ENCODE data around the gene ALDH1A2.
"Not testable (repeated sequence)": the region's sequence is repeated elsewhere in the genome, so short reads cannot be mapped to it uniquely, and the experiment has no call there.

ALDH1A2 gene

DNA sequence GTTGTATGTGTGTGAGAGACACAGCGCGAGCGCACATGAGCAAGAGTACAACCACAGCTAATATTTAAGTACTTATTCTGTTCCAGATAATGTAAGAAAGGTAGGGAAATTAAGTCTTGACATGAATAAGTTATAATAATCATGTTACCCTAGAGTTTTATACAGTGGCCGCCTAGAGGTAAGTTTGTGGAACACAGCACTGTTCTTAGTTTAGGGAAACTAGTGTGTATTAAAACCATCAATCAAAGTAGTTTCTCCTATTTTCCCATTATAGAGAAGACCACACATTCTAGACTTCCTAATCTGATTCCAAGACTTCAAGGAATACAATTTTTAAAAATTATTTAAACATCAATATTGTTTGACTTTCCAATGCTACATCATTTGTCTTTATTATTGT lies 9.5 kb downstream of the ALDH1A2 start:
- peaks cover 74% of the 10 kb centered on the region for H3K27me3 ChIP-seq (ENCODE audit: control insufficient read depth, insufficient read depth, low read length)
- H3K36me3 ChIP-seq (ENCODE audit: control insufficient read depth, insufficient read depth, low read length), result no peaks in the 10 kb centered on the region
- peaks cover 7% of the 10 kb centered on the region; the same call in 1 of the 2 replicates for H3K4me1 ChIP-seq (ENCODE audit: control insufficient read depth, insufficient read depth, low read length)
- no peaks in the 10 kb centered on the region for H3K9me3 ChIP-seq (ENCODE audit: control insufficient read depth, insufficient read depth, low read depth, low read length)
- H3K27ac ChIP-seq (ENCODE audit: low read depth, low read length), result no peak overlapping the region
- no peak overlapping the region for H3K9ac ChIP-seq (ENCODE audit: low read length)
- H3K4me3 ChIP-seq (ENCODE audit: low read depth, low read length), result no peak overlapping the region

DNA sequence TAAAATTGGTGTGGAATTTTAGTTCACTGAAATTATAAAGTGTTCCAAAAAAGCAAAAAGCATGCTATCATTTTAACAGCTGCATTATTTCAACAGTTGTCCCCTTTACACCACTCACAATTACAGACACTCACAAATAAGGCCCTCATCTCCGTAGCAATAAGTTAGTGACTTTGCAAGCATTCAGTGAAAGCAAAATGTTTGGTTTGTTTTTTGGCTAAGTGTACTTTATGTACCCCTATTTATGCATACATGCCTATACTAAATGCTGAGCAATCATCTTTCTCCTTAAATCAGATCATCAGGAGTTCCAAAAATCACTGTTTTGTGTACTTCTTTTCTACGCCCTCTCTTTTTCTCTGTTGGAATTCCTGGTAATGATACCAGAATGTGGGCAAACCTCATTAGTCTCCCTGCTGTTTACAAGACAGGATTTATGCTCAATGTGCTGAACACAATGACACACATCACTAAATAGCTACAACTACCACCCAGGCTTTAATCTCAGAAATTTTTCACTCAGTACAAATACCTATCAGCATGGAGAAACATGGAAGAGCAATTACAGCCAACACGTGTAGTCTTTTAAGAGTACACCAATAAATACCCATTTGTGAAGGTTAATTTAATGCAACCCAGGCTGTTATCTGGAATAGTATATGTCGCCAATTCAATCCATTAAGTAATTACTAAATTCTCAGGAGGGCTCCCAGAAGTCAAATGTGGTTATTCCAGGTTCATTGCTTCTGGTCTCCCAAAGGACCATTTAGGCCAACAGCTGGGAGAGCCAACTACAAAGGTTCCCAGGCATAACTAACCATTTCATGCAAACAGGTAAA lies 12.0 kb downstream of the ALDH1A2 start:
- H3K9ac ChIP-seq (ENCODE audit: low read length), result no peak overlapping the region
- H3K4me3 ChIP-seq (ENCODE audit: low read depth, low read length), result no peak overlapping the region
- no peaks in the 10 kb centered on the region for H3K36me3 ChIP-seq (ENCODE audit: control insufficient read depth, insufficient read depth, low read length)
- H3K27ac ChIP-seq (ENCODE audit: low read depth, low read length), result no peak overlapping the region
- H3K4me1 ChIP-seq (ENCODE audit: control insufficient read depth, insufficient read depth, low read length), result peaks cover 11% of the 10 kb centered on the region
- peaks cover 54% of the 10 kb centered on the region for H3K27me3 ChIP-seq (ENCODE audit: control insufficient read depth, insufficient read depth, low read length)
- no peaks in the 10 kb centered on the region for H3K9me3 ChIP-seq (ENCODE audit: control insufficient read depth, insufficient read depth, low read depth, low read length)

DNA sequence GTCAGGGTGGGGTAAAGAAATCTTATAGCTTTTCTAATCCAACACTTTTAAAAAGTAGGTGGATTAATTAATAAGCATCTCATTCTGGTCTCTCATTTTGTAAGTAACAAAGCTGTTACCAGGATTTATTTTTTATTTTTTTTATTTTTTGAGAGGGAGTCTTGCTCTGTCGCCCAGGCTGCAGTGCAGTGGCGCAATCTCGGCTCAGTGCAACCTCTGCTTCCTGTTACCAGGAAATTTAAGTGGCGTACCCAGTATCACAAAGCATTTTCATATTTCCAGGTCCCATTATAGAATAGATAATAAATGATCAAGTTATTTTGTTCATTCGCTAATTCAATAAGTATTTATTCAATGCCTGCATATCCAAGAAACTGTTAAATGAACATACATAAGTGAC lies 13.2 kb downstream of the ALDH1A2 start:
- H3K4me1 ChIP-seq (ENCODE audit: control insufficient read depth, insufficient read depth, low read length), result peaks cover 11% of the 10 kb centered on the region
- H3K9me3 ChIP-seq (ENCODE audit: control insufficient read depth, insufficient read depth, low read depth, low read length), result no peaks in the 10 kb centered on the region
- H3K36me3 ChIP-seq (ENCODE audit: control insufficient read depth, insufficient read depth, low read length), result no peaks in the 10 kb centered on the region
- no peak overlapping the region for H3K4me3 ChIP-seq (ENCODE audit: low read depth, low read length)
- no peak overlapping the region for H3K9ac ChIP-seq (ENCODE audit: low read length)
- H3K27ac ChIP-seq (ENCODE audit: low read depth, low read length), result no peak overlapping the region
- peaks cover 51% of the 10 kb centered on the region for H3K27me3 ChIP-seq (ENCODE audit: control insufficient read depth, insufficient read depth, low read length)

DNA sequence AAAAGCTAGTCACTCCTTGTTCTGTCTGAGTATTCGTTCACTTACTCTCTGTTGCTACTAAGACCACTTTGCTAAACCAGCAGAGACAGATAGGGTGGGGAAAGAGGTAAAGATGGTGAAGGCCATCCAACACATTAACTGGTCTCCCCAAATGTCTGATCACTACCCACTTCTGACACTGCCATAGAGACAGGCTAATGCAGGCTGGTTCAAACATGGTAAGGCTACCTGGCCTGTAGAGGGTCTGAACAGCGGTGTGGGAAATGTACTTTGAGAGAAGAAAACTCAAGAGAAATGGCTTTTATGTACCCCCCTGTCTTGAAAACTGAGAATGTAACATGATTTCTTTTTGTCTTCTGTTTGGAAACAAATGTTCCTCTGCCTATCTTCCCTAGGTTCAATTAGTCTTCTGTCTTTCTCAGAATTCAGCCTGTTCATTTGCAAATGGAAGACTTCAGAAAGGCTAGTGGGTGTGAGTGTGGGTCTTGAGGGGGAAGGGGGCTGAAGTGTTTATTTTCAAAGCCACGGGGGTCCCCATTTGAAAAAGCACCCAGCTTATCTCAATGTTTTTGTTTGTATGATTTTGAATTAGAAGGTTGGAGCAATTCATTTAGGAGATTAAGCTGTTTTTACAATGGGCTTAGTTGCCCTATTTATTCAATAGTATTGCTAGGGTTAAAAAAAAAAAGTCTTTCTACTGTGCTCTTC lies 15.8 kb downstream of the ALDH1A2 start:
- no peaks in the 10 kb centered on the region for H3K9me3 ChIP-seq (ENCODE audit: control insufficient read depth, insufficient read depth, low read depth, low read length)
- peaks cover 29% of the 10 kb centered on the region for H3K27me3 ChIP-seq (ENCODE audit: control insufficient read depth, insufficient read depth, low read length)
- H3K36me3 ChIP-seq (ENCODE audit: control insufficient read depth, insufficient read depth, low read length), result no peaks in the 10 kb centered on the region
- H3K27ac ChIP-seq (ENCODE audit: low read depth, low read length), result no peak overlapping the region
- no peak overlapping the region for H3K4me3 ChIP-seq (ENCODE audit: low read depth, low read length)
- H3K9ac ChIP-seq (ENCODE audit: low read length), result no peak overlapping the region
- peaks cover 11% of the 10 kb centered on the region for H3K4me1 ChIP-seq (ENCODE audit: control insufficient read depth, insufficient read depth, low read length)

DNA sequence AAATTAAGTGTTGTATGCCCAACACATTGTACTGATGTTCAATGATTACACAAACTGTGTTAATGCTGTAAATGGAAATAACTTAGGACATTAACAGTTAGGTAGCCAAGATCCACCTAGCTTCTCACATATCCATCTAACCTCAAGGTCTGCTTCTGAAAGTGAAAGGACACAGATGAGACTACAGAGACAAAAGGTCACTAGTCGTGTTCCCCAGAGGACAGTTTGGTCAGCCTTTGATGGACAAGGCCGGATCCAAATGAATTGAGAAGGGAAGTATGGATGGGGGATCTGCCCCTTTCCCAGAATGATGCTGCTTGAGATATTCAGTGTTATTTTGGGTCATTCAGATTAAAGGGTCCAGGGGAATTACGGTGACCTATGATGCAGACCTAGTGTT lies 17.2 kb downstream of the ALDH1A2 start:
- Histone ChIP-seq H3K27ac (ENCODE audit: low read depth, low read length) (no peak overlapping the region), H3K4me3 (ENCODE audit: low read depth, low read length) (no peak overlapping the region), H3K27me3 (ENCODE audit: control insufficient read depth, insufficient read depth, low read length) (peaks cover 16% of the 10 kb centered on the region), H3K9me3 (ENCODE audit: control insufficient read depth, insufficient read depth, low read depth, low read length) (no peaks in the 10 kb centered on the region), H3K36me3 (ENCODE audit: control insufficient read depth, insufficient read depth, low read length) (no peaks in the 10 kb centered on the region), H3K4me1 (ENCODE audit: control insufficient read depth, insufficient read depth, low read length) (peaks cover 11% of the 10 kb centered on the region), H3K9ac (ENCODE audit: low read length) (no peak overlapping the region)

DNA sequence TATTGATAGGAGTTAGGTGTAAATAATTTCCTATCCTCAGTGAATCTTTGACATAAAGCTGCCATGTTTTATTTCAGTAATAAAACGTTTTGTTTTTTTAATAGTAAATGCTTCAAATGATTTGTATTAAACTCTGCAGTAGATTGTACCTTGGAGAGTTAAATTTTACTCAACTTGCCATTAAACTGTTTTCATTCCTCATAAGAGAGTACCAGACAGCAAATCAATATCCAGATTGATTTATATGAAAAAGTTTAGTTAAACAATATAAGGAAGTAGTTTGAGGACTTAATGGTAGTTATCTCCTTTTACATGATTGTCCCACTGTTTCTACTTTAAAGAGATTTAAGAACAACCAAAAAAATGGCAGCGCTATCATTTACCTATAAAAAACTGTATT lies 18.4 kb downstream of the ALDH1A2 start:
- Histone ChIP-seq H3K9ac (ENCODE audit: low read length) (no peak overlapping the region), H3K4me1 (ENCODE audit: control insufficient read depth, insufficient read depth, low read length) (peaks cover 11% of the 10 kb centered on the region), H3K27me3 (ENCODE audit: control insufficient read depth, insufficient read depth, low read length) (peaks cover 13% of the 10 kb centered on the region), H3K9me3 (ENCODE audit: control insufficient read depth, insufficient read depth, low read depth, low read length) (no peaks in the 10 kb centered on the region), H3K36me3 (ENCODE audit: control insufficient read depth, insufficient read depth, low read length) (no peaks in the 10 kb centered on the region), H3K27ac (ENCODE audit: low read depth, low read length) (no peak overlapping the region), H3K4me3 (ENCODE audit: low read depth, low read length) (no peak overlapping the region)

DNA sequence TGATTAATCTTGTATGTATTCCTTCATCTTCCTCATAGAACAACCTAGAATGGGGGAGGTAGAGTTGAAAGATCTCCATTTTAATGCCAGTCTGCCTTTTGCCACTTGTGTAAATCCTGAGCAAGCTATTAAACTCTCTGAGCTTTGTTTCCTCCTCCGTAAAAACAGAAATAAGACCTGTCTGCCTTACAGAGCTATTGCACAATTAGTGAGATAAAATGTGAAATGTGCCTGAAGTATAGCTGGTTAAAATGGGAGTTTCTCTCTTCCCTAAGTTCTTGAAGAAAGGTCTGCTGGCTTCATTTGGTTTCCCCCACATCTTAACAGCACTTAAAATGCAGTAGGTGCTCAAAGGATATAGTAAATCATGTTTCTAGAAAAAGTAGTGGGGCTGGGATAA lies 19.0 kb downstream of the ALDH1A2 start:
- Histone ChIP-seq H3K9me3 (ENCODE audit: control insufficient read depth, insufficient read depth, low read depth, low read length) (no peaks in the 10 kb centered on the region), H3K4me3 (ENCODE audit: low read depth, low read length) (no peak overlapping the region), H3K27me3 (ENCODE audit: control insufficient read depth, insufficient read depth, low read length) (peaks cover 13% of the 10 kb centered on the region), H3K36me3 (ENCODE audit: control insufficient read depth, insufficient read depth, low read length) (no peaks in the 10 kb centered on the region), H3K4me1 (ENCODE audit: control insufficient read depth, insufficient read depth, low read length) (peaks cover 5% of the 10 kb centered on the region), H3K9ac (ENCODE audit: low read length) (no peak overlapping the region), H3K27ac (ENCODE audit: low read depth, low read length) (no peak overlapping the region)

DNA sequence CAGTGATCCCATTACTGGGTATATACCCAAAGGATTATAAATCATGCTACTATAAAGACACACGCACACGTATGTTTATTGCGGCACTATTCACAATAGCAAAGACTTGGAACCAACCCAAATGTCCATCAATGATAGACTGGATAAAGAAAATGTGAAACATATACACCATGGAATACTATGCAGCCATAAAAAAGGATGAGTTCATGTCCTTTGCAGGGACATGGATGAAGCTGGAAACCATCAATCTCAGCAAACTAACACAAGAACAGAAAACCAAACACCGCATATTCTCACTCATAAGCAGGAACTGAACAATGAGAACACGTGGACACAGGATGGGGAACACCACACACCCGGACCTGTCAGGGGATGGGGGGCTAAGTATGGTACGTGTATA lies 20.1 kb downstream of the ALDH1A2 start:
- H3K27me3 ChIP-seq (ENCODE audit: control insufficient read depth, insufficient read depth, low read length), result peaks cover 13% of the 10 kb centered on the region
- not testable (repeated sequence) for H3K27ac ChIP-seq (ENCODE audit: low read depth, low read length); H3K4me1 ChIP-seq (ENCODE audit: control insufficient read depth, insufficient read depth, low read length); H3K9ac ChIP-seq (ENCODE audit: low read length); H3K4me3 ChIP-seq (ENCODE audit: low read depth, low read length); H3K9me3 ChIP-seq (ENCODE audit: control insufficient read depth, insufficient read depth, low read depth, low read length); H3K36me3 ChIP-seq (ENCODE audit: control insufficient read depth, insufficient read depth, low read length)

DNA sequence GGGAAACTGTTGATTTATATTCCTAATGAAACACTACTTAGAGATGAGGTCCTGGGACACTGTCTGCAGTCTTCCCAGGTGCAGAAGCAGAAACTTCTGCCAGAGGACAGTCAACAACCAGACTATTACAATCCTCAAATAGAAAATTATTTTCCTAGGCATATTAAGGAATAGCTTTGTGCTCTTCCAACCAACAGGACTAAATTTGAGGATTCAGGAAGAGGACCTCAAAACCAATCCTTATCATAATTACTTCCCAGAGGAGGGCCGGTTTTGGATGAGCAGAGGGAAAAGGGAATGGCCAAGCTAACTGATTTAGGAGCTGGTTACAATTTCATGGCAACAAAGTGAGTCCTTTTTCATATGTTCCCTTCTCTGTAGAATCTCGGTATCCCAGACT lies 21.0 kb downstream of the ALDH1A2 start:
- Histone ChIP-seq H3K27ac (ENCODE audit: low read depth, low read length) (no peak overlapping the region), H3K36me3 (ENCODE audit: control insufficient read depth, insufficient read depth, low read length) (no peaks in the 10 kb centered on the region), H3K9me3 (ENCODE audit: control insufficient read depth, insufficient read depth, low read depth, low read length) (no peaks in the 10 kb centered on the region)

DNA sequence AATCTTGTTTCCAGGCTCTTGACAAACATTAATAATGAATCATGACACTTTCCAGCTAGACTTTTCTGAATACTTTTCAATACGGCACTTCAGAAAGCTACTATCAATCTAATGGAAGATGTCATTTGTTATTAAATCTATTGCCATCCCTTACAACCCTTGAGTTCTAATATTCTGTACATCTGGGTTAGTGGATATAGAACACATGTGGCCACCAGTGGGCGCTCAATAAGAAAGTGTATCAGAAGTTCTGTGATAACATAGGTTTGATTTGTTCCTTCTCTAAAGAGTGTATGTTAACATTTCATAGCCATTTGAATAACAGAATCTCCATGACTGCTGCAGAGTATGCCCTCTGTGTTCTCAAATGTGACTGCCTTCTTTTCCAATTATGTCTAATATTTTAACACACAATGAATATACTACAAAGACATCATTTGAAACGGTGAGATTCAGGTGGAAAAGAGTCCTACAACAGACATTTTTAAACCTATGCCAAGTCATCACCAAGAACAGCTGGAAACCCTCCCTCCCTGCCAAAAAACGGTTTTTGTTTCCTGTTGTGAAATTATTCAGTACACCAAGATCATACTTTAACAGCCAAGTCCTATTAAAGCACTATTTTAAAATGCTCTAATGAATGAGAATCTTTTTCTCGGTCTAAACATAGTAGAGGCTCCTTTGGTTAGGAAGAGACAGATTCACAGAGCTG lies 22.2 kb downstream of the ALDH1A2 start:
- H3K9me3 ChIP-seq (ENCODE audit: control insufficient read depth, insufficient read depth, low read depth, low read length), result no peaks in the 10 kb centered on the region
- peaks cover 6% of the 10 kb centered on the region for H3K27me3 ChIP-seq (ENCODE audit: control insufficient read depth, insufficient read depth, low read length)
- H3K27ac ChIP-seq (ENCODE audit: low read depth, low read length), result no peak overlapping the region
- H3K36me3 ChIP-seq (ENCODE audit: control insufficient read depth, insufficient read depth, low read length), result no peaks in the 10 kb centered on the region
- 0 out of 2 replicates have a peak, but pooled peaks cover 6% of the 10 kb centered on the region for H3K4me1 ChIP-seq (ENCODE audit: control insufficient read depth, insufficient read depth, low read length)
- no peak overlapping the region for H3K4me3 ChIP-seq (ENCODE audit: low read depth, low read length)
- no peak overlapping the region for H3K9ac ChIP-seq (ENCODE audit: low read length)

More for the DNA sequence above, 21.0 kb downstream of the ALDH1A2 start:
- no peak overlapping the region for H3K4me3 ChIP-seq (ENCODE audit: low read depth, low read length)
- H3K27me3 ChIP-seq (ENCODE audit: control insufficient read depth, insufficient read depth, low read length), result peaks cover 12% of the 10 kb centered on the region
- H3K4me1 ChIP-seq (ENCODE audit: control insufficient read depth, insufficient read depth, low read length), result peaks cover 5% of the 10 kb centered on the region
- no peak overlapping the region for H3K9ac ChIP-seq (ENCODE audit: low read length)

DNA sequence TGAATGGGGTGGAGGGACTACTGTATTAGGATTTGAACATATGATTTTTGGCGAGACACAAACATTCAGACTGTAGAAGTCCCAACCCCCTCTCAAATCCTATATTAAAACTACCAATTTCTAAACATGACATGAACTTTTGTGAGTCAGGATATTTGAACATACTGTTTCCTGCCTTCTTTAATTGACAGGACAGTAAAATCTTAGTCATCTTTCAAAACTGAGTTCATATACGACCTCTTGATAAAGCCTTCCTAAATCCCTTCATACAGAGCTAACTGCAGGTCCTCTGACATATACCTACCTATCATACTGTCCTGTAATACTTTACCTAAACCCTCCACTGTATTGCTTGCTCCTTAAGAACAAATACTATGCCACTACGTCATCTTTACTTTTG lies 23.5 kb downstream of the ALDH1A2 start:
- no peaks in the 10 kb centered on the region for H3K36me3 ChIP-seq (ENCODE audit: control insufficient read depth, insufficient read depth, low read length)
- no peak overlapping the region for H3K9ac ChIP-seq (ENCODE audit: low read length)
- 0 out of 2 replicates have a peak, but pooled peaks cover 6% of the 10 kb centered on the region for H3K4me1 ChIP-seq (ENCODE audit: control insufficient read depth, insufficient read depth, low read length)
- H3K9me3 ChIP-seq (ENCODE audit: control insufficient read depth, insufficient read depth, low read depth, low read length), result no peaks in the 10 kb centered on the region
- H3K27me3 ChIP-seq (ENCODE audit: control insufficient read depth, insufficient read depth, low read length), result peaks cover 2% of the 10 kb centered on the region
- H3K4me3 ChIP-seq (ENCODE audit: low read depth, low read length), result no peak overlapping the region
- no peak overlapping the region for H3K27ac ChIP-seq (ENCODE audit: low read depth, low read length)
